SJSA1 (cell line): ENCODE measurements around the gene TXNDC16. TPM values are rescaled to one million over a fixed set of nuclear protein-coding genes. Genes with fewer than 3 reads are reported as not detected.

Source experiments
- DNase-seq, 2 experiments: peaks; one replicate each; pipeline ENCODE4 v3.0.0-alpha.2; 2015 to 2020; ENCODE audit warnings: low spot score in 2 of 2, low read depth in 1 of 2
- H3K27ac ChIP-seq: fragments of 250-450 bp; sonication (Bioruptor Pico); 2 replicates; pipeline ENCODE4 v1.5.1; 2020; ENCODE audit warnings: mild to moderate bottlenecking, moderate library complexity
- H3K27me3 ChIP-seq: fragments of 250-450 bp; sonication (Bioruptor Pico); replicated peaks from 2 replicates; pipeline ENCODE4 v1.5.1; 2020; ENCODE audit warnings: mild to moderate bottlenecking, moderate library complexity
- H3K36me3 ChIP-seq: fragments of 250-450 bp; sonication (Bioruptor Pico); 2 replicates; pipeline ENCODE4 v1.5.1; 2020; ENCODE audit warnings: mild to moderate bottlenecking
- H3K4me1 ChIP-seq: fragments of 250-450 bp; sonication (Bioruptor Pico); replicated peaks from 2 replicates; pipeline ENCODE4 v1.6.1; 2021; ENCODE audit warnings: mild to moderate bottlenecking
- H3K4me3 ChIP-seq: fragments of 250-450 bp; sonication (Bioruptor Pico); 2 replicates; pipeline ENCODE4 v1.5.1; 2020; ENCODE audit warnings: mild to moderate bottlenecking
- H3K9me3 ChIP-seq: fragments of 250-450 bp; sonication (Bioruptor Pico); replicated peaks from 2 replicates; pipeline ENCODE4 v1.5.1; 2020; ENCODE audit warnings: mild to moderate bottlenecking
- total RNA-seq: library from RNA; depleted of rRNA; stranded (reverse); fragments of >200 nt; shearing (Covaris generic); gene quantifications from 2 replicates; pipeline ENCODE4 v1.2.3, GENCODE V29; 2014

TXNDC16 gene
- total RNA-seq, 1 experiment from 2014 or later: 7.7 TPM

GRCh38 chr14:52455291-52456088 lies 96.8 kb downstream of the TXNDC16 start:
- Histone ChIP-seq H3K27me3 (no peaks in the 10 kb centered on the region), H3K4me1 (peaks cover 30% of the 10 kb centered on the region), H3K27ac (peak overlapping the region; percentile 7), H3K4me3 (no peak overlapping the region), H3K36me3 (no peaks in the 10 kb centered on the region), H3K9me3 (no peaks in the 10 kb centered on the region)
- DNase-seq: peak in 1 of 2 experiments; percentile 18

GRCh38 chr14:52447236-52447635 lies 105.1 kb downstream of the TXNDC16 start:
- no peaks in the 10 kb centered on the region for H3K9me3 ChIP-seq
- H3K27me3 ChIP-seq: no peaks in the 10 kb centered on the region
- H3K4me3 ChIP-seq: no peak overlapping the region
- no peak for DNase-seq
- H3K4me1 ChIP-seq: no peaks in the 10 kb centered on the region
- no peak overlapping the region for H3K27ac ChIP-seq
- H3K36me3 ChIP-seq: no peaks in the 10 kb centered on the region

- H3K4me3 ChIP-seq: no peak overlapping the region
- H3K9me3 ChIP-seq: no peaks in the 10 kb centered on the region
- H3K27me3 ChIP-seq: no peaks in the 10 kb centered on the region
- no peaks in the 10 kb centered on the region for H3K36me3 ChIP-seq
- H3K4me1 ChIP-seq: no peaks in the 10 kb centered on the region
- DNase-seq: no peak
- H3K27ac ChIP-seq: no peak overlapping the region
Measured at GRCh38 chr14:52446355-52446754, 106.0 kb downstream of the TXNDC16 start.

GRCh38 chr14:52443506-52443905 lies 108.8 kb downstream of the TXNDC16 start:
- Histone ChIP-seq H3K27me3 (no peaks in the 10 kb centered on the region), H3K9me3 (no peaks in the 10 kb centered on the region), H3K4me3 (no peak overlapping the region), H3K4me1 (no peaks in the 10 kb centered on the region), H3K27ac (no peak overlapping the region), H3K36me3 (no peaks in the 10 kb centered on the region)
- no peak for DNase-seq

GRCh38 chr14:52442602-52443001 lies 109.7 kb downstream of the TXNDC16 start:
- Histone ChIP-seq H3K27ac (no peak overlapping the region), H3K4me3 (no peak overlapping the region), H3K4me1 (no peaks in the 10 kb centered on the region), H3K27me3 (no peaks in the 10 kb centered on the region), H3K36me3 (no peaks in the 10 kb centered on the region), H3K9me3 (no peaks in the 10 kb centered on the region)
- no peak for DNase-seq

GRCh38 chr14:52442166-52442565 lies 110.1 kb downstream of the TXNDC16 start:
- Histone ChIP-seq H3K9me3 (no peaks in the 10 kb centered on the region), H3K4me1 (no peaks in the 10 kb centered on the region), H3K27ac (no peak overlapping the region), H3K36me3 (no peaks in the 10 kb centered on the region), H3K4me3 (no peak overlapping the region), H3K27me3 (no peaks in the 10 kb centered on the region)
- no peak for DNase-seq

GRCh38 chr14:52439476-52439875 lies 112.8 kb downstream of the TXNDC16 start:
- Histone ChIP-seq H3K9me3 (no peaks in the 10 kb centered on the region), H3K27ac (no peak overlapping the region), H3K4me3 (no peak overlapping the region), H3K4me1 (no peaks in the 10 kb centered on the region), H3K36me3 (no peaks in the 10 kb centered on the region), H3K27me3 (no peaks in the 10 kb centered on the region)
- no peak for DNase-seq

- Histone ChIP-seq H3K27me3 (no peaks in the 10 kb centered on the region), H3K27ac (no peak overlapping the region), H3K9me3 (no peaks in the 10 kb centered on the region), H3K36me3 (no peaks in the 10 kb centered on the region), H3K4me1 (no peaks in the 10 kb centered on the region), H3K4me3 (no peak overlapping the region)
- no peak for DNase-seq
Measured at GRCh38 chr14:52434955-52435354, 117.3 kb downstream of the TXNDC16 start.

GRCh38 chr14:52430474-52430873 lies 121.8 kb downstream of the TXNDC16 start:
- H3K9me3 ChIP-seq: no peaks in the 10 kb centered on the region
- DNase-seq: no peak
- H3K36me3 ChIP-seq: no peaks in the 10 kb centered on the region
- no peaks in the 10 kb centered on the region for H3K4me1 ChIP-seq
- no peak overlapping the region for H3K27ac ChIP-seq
- H3K4me3 ChIP-seq: no peak overlapping the region
- H3K27me3 ChIP-seq: no peaks in the 10 kb centered on the region

GRCh38 chr14:52429451-52429850 lies 122.9 kb downstream of the TXNDC16 start:
- no peaks in the 10 kb centered on the region for H3K9me3 ChIP-seq
- H3K27ac ChIP-seq: no peak overlapping the region
- no peaks in the 10 kb centered on the region for H3K36me3 ChIP-seq
- H3K4me3 ChIP-seq: no peak overlapping the region
- no peaks in the 10 kb centered on the region for H3K27me3 ChIP-seq
- DNase-seq: no peak
- no peaks in the 10 kb centered on the region for H3K4me1 ChIP-seq

- DNase-seq: no peak
- H3K9me3 ChIP-seq: no peaks in the 10 kb centered on the region
- no peak overlapping the region for H3K27ac ChIP-seq
- H3K36me3 ChIP-seq: no peaks in the 10 kb centered on the region
- H3K27me3 ChIP-seq: no peaks in the 10 kb centered on the region
- no peaks in the 10 kb centered on the region for H3K4me1 ChIP-seq
- H3K4me3 ChIP-seq: no peak overlapping the region
Measured at GRCh38 chr14:52427460-52427859, 124.8 kb downstream of the TXNDC16 start.

- Histone ChIP-seq H3K4me1 (no peaks in the 10 kb centered on the region), H3K36me3 (no peaks in the 10 kb centered on the region), H3K27ac (no peak overlapping the region), H3K4me3 (no peak overlapping the region), H3K9me3 (no peaks in the 10 kb centered on the region), H3K27me3 (no peaks in the 10 kb centered on the region)
- DNase-seq: no peak
Measured at GRCh38 chr14:52422650-52423356, 129.5 kb downstream of the TXNDC16 start.

GRCh38 chr14:52417139-52417538 lies 135.2 kb downstream of the TXNDC16 start:
- H3K9me3 ChIP-seq: no peaks in the 10 kb centered on the region
- H3K4me3 ChIP-seq: no peak overlapping the region
- H3K36me3 ChIP-seq: no peaks in the 10 kb centered on the region
- no peak for DNase-seq
- H3K4me1 ChIP-seq: no peaks in the 10 kb centered on the region
- no peaks in the 10 kb centered on the region for H3K27me3 ChIP-seq
- no peak overlapping the region for H3K27ac ChIP-seq

- no peak for DNase-seq
- Histone ChIP-seq H3K27ac (no peak overlapping the region), H3K4me3 (no peak overlapping the region)
Measured at GRCh38 chr14:52413729-52414408, 138.4 kb downstream of the TXNDC16 start.

More at GRCh38 chr14:52413729-52414408, 138.4 kb downstream of the TXNDC16 start:
- H3K9me3 ChIP-seq: no peaks in the 10 kb centered on the region
- H3K27me3 ChIP-seq: no peaks in the 10 kb centered on the region
- no peaks in the 10 kb centered on the region for H3K36me3 ChIP-seq
- H3K4me1 ChIP-seq: no peaks in the 10 kb centered on the region
